ENCODE data around the gene PYGO2. TPM values are rescaled to one million over a fixed set of nuclear protein-coding genes. Genes with fewer than 3 reads are reported as not detected.

PYGO2 gene
- total RNA-seq, 2 experiments from 2014 or later, result 50.0 to 50.2 TPM

DNA sequence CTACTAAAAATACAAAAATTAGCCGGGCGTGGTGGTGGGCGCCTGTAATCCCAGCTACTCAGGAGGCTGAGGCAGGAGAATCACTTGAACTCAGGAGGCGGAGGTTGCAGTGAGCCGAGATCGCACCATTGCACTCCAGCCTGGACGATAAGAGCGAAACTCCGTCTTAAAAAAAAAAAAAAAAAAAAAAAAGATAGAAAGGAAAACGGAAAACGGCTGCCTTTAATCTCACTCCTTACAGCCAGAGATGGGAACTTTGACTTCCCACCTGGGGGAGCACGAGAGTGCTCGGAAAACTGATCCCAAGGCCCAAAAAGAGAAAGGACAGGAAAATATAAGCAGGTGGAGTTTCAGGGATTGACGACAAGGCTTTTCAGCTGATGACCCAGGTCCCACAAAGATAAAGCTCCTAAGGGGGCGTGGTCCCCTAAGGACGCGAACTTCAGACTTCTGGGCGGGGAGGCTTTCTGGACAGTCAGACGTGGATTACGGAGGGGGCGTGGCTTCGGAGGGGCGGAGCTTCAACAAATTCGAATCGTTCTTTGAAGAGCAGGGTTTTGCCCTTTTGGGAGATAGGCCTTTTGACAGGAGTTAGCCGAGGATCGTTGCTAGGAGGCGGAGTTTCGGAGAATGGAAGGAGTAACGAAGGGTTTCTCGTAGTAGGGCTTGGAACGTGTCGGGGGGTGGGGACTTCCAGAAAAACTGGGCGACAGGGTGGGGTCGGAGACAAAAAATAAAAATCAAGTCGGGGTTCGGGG, 11.9 kb upstream of the PYGO2 start:
- H3K9me3 Mint-ChIP-seq, result no peaks in the 10 kb centered on the region
- peaks cover 32% of the 10 kb centered on the region for H3K36me3 Mint-ChIP-seq (ENCODE audit: low read depth)
- no peaks in the 10 kb centered on the region for H3K27me3 Mint-ChIP-seq
- no peak overlapping the region for H3K4me3 Mint-ChIP-seq
- POLR2A ChIA-PET, result interaction anchor here (0.6 to 1.6 kb wide), 4 partner anchors 12 to 374 kb away, joined by 3 to 6 read pairs (median 4); partner anchors contain the start of gene PYGO2
- DNase-seq, result peak; percentile 96
- peaks cover 42% of the 10 kb centered on the region for H3K4me1 Mint-ChIP-seq
- CTCF ChIA-PET, result interaction anchor here (0.8 to 6.4 kb wide), 15 partner anchors 10 to 248 kb away, joined by 3 to 26 read pairs (median 5); partner anchors contain the start of genes FLAD1, KRTCAP2, PBXIP1 and PMVK
- no peak overlapping the region for H3K27ac Mint-ChIP-seq

DNA sequence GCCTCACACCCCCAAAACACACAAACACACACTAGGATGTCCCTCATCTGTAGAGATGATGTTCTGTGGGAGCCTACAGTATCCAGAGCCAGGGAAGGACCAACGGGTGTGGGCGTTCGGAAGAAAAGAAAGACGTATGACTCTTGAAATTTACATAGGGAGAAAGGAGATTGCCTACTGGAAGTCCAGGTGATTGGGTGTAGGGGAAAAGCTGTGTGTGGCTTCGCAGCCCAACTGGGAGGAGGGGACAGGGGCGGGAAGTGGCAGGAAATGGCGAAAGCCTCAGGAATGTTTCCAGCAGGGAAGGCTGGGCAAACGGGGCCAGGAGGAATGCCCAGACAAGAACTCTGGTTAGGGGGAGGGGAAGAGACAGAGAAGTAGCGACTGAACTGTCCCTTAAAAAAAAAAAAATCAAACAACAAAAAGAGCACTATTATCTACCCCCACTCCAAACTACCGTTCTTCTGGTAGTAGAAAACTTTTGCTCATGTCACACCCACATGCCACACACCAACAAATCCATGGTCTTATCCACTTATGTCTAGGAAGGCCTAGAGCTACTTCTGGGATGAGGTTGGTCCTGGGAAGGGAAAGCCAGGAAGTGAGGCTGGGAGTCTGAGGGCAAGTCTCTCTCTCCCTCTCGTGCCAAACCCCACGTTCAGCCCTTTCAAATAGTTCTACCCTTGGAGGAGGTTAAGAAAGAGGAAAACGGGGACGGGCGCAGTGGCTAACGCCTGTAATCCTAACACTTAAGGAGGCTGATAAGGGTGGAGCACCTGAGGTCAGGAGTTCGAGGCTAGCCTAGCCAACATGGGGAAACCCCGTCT, 11.1 kb upstream of the PYGO2 start:
- ChIA-PET POLR2A (interaction anchor here (1.6 kb wide), 1 partner anchor 22 kb away, joined by 6 read pairs; no protein-coding TSS in a partner anchor), CTCF (interaction anchor here (0.6 to 6.4 kb wide), 11 partner anchors 11 to 89 kb away, joined by 3 to 26 read pairs (median 5); partner anchors contain the start of genes FLAD1, PBXIP1, PMVK and PYGO2)
- DNase-seq, result no peak
- Mint-ChIP-seq H3K36me3 (ENCODE audit: low read depth) (peaks cover 32% of the 10 kb centered on the region), H3K9me3 (no peaks in the 10 kb centered on the region), H3K27me3 (no peaks in the 10 kb centered on the region), H3K4me3 (no peak overlapping the region), H3K27ac (no peak overlapping the region), H3K4me1 (peaks cover 43% of the 10 kb centered on the region)

DNA sequence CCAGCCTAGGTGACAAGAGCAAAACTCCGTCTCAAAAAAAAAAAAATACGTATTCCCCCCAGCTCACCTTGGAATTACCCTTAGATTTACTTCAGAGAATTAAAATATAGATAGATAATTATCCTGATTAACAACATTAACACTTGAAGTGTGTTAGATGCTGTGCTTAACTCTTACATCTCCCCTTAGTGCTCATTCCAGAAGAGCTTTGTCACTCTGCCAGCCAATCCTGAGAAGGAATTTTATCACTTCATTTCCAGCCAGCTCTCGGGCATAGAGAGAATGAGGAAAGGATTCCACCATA, 10.6 kb upstream of the PYGO2 start:
- no peak for DNase-seq
- Mint-ChIP-seq H3K27ac (no peak overlapping the region), H3K4me1 (peaks cover 48% of the 10 kb centered on the region), H3K36me3 (ENCODE audit: low read depth) (peaks cover 33% of the 10 kb centered on the region), H3K4me3 (no peak overlapping the region), H3K9me3 (no peaks in the 10 kb centered on the region), H3K27me3 (no peaks in the 10 kb centered on the region)
- ChIA-PET POLR2A (no interaction called here), CTCF (interaction anchor here (0.6 to 6.4 kb wide), 7 partner anchors 11 to 38 kb away, joined by 3 to 26 read pairs (median 7); partner anchors contain the start of genes FLAD1, LENEP, PMVK and PYGO2)

DNA sequence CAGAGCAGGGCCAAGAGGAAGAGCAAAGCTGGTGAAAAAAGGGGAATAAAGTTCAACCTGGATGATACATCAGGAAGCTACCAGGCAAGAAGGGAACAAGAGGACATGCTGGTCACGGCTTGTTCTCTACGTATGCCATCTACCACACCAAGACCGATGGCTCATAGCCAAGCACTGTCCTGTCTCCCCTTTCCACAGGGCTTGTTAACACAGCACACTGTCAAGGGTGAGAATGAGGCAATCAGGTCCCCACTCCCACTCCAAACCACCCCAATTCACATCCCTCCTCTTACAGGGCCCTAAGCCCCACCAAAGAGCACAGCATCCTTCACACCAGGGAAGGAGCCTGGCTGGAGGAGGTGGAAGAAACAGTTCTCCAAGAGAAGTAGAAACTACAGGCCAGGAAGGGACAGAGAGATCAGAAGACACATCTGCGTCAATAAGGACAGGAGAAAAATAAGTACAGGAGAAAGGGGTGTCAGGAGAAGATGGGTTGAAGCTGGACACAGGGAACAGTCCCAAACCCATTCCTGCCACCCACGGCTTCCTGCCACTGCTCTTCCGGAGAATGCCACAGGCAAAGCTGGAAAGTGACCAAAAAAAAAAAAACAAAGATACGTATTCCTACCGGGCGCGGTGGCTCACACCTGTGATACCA, 9.9 kb upstream of the PYGO2 start:
- POLR2A ChIA-PET, result no interaction called here
- peaks cover 32% of the 10 kb centered on the region for H3K36me3 Mint-ChIP-seq (ENCODE audit: low read depth)
- no peaks in the 10 kb centered on the region for H3K27me3 Mint-ChIP-seq
- H3K9me3 Mint-ChIP-seq, result no peaks in the 10 kb centered on the region
- peaks cover 51% of the 10 kb centered on the region for H3K4me1 Mint-ChIP-seq
- CTCF ChIA-PET, result interaction anchor here (0.6 to 6.4 kb wide), 11 partner anchors 10 to 201 kb away, joined by 3 to 26 read pairs (median 7); partner anchors contain the start of genes FLAD1, KRTCAP2, LENEP and PMVK
- H3K27ac Mint-ChIP-seq, result peak overlapping the region; percentile 63
- DNase-seq, result no peak
- H3K4me3 Mint-ChIP-seq, result peak overlapping the region; percentile 25

DNA sequence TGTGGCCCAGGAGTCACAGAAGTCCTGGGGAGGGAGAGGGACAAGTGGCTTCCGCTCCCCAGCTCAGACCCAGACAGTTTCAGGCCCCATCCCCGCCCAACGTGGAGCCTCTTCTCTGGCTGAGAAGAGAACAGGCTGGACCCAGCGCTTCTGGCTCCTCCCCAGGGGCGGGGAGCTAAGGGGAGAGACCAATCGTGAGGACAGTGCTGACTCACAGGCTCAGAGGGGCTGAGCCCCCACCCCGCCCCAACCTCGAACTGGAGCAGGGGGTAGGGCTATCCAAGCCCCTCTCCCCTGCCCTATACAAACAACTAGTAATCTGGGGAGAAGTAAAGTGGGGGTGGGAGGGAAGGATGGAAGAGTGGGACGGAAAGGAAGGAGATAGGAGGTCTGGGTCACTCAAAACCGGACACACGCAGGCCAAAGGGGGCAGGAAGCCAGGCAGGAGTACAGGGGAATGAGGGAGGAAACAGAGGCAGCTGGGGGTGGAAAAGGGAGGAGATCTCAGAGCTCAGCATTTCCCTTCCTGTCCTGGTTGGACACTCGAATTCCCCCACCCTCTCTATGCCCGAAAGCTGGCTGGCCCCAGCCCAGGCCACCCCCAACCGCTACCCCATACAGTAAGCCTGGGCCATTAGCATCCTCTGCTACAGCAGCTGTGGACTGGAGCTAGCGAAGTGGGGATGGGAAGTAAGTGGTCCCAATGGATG, 9.2 kb upstream of the PYGO2 start, which contains the start of gene SHC1:
TSS of gene SHC1 (minus strand) at position 117 of the 710 bp plus-strand sequence. CDS start 221 bp downstream, outside the sequence.
- CTCF ChIA-PET, result interaction anchor here (0.9 to 6.4 kb wide), 11 partner anchors 10 to 202 kb away, joined by 3 to 26 read pairs (median 7); partner anchors contain the start of genes FLAD1, KRTCAP2, LENEP and PMVK
- Mint-ChIP-seq H3K4me3 (peak within 1 kb of the TSS; percentile 25), H3K27me3 (no peaks in the 10 kb centered on the region), H3K9me3 (no peaks in the 10 kb centered on the region), H3K4me1 (peaks cover 51% of the 10 kb centered on the region), H3K27ac (peak within 1 kb of the TSS; percentile 72), H3K36me3 (ENCODE audit: low read depth) (peaks cover 34% of the 10 kb centered on the region)
- POLR2A ChIA-PET, result interaction anchor here (0.6 kb wide), 1 partner anchor 82 kb away, joined by 3 read pairs; no protein-coding TSS in a partner anchor
- peak; percentile 39 for DNase-seq

DNA sequence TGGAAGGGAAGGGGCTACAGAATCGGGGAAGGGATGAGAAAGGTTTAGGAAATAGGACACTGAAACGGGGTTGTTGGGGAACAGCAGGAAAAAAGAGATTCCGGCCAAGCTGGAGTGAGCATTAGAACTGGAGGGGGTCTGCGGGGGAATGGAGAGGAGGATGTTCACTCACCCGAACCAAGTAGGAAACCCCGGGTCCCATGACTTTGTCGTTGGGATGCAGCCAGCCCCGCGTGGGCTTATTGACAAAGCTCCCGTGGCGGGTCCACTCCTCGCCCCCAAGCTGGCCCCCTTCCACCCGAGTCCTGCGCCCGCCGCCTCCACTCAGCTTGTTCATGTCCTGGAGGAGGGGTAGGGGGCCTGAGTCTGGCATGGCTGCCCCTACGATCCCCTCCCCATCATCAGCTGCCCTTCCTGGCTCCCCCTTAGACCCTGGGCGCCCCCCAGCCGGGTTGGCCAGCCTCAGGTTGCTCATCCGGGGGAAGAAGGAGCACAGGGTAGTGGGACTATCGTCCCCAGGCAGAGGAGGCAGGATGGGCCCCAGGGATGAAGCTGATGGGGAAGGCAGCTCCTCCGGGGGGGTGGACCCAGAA, 8.4 kb upstream of the PYGO2 start:
- no peak for DNase-seq
- no peak overlapping the region for H3K4me3 Mint-ChIP-seq
- ChIA-PET POLR2A (interaction anchor here (1.0 kb wide), 1 partner anchor 13 kb away, joined by 3 read pairs; the partner anchor contains the start of gene FLAD1), CTCF (interaction anchor here (1.0 to 6.4 kb wide), 6 partner anchors 9 to 202 kb away, joined by 3 to 26 read pairs (median 8); partner anchors contain the start of genes FLAD1, KRTCAP2, PBXIP1 and PYGO2)
- no peaks in the 10 kb centered on the region for H3K9me3 Mint-ChIP-seq
- H3K27me3 Mint-ChIP-seq, result no peaks in the 10 kb centered on the region
- H3K36me3 Mint-ChIP-seq (ENCODE audit: low read depth), result peaks cover 34% of the 10 kb centered on the region
- peaks cover 51% of the 10 kb centered on the region for H3K4me1 Mint-ChIP-seq
- no peak overlapping the region for H3K27ac Mint-ChIP-seq

DNA sequence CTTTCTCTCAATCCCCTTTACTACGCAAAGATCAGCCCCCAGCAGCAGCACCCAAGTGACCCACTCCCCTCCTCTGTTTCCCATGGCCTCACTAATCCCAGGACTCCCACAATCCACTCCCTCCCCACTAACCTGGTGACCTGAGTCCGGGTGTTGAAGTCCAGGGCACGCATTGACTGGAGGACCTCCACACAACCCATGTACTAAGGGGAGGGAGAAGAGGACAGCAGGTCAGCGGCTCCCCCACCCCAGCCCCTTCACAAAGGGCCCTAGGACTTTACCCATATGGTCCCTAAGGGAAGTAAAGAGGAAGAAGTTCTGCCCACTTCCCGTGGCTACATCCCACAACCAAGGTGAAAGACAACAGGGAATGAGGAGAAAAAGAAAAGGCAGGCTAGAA, 7.7 kb upstream of the PYGO2 start:
- Mint-ChIP-seq H3K36me3 (ENCODE audit: low read depth) (peaks cover 38% of the 10 kb centered on the region), H3K9me3 (no peaks in the 10 kb centered on the region), H3K27ac (peak overlapping the region; percentile 72), H3K27me3 (no peaks in the 10 kb centered on the region), H3K4me3 (no peak overlapping the region), H3K4me1 (peaks cover 53% of the 10 kb centered on the region)
- ChIA-PET CTCF (interaction anchor here (0.8 to 6.4 kb wide), 5 partner anchors 8 to 33 kb away, joined by 3 to 26 read pairs (median 10); partner anchors contain the start of genes FLAD1, PBXIP1, PMVK and PYGO2), POLR2A (interaction anchor here (1.0 kb wide), 1 partner anchor 14 kb away, joined by 3 read pairs; the partner anchor contains the start of gene FLAD1)
- DNase-seq, result no peak

DNA sequence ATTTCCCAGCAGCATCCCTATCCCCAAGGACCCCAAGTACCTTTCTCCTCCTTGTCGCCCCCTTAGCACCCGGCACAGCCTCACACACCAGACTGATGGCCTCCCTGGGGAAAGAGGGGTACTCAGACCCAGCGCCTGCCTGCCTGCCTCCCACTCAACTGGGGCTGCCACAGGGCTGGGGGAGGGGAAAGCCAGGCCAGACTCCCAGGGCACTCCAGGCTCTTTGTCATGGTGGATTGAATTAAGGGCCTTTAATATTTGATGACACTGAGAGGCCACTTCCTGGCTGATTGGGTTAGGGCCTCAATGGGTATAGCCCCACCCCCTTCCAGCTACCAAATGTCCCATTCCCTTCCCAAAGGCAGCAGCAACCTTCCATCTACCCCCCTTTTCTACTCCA, 7.1 kb upstream of the PYGO2 start:
- DNase-seq, result no peak
- CTCF ChIA-PET, result interaction anchor here (0.8 to 2.7 kb wide), 3 partner anchors 31 to 49 kb away, joined by 3 to 10 read pairs (median 4); partner anchors contain the start of gene PMVK
- peaks cover 56% of the 10 kb centered on the region for H3K4me1 Mint-ChIP-seq

DNA sequence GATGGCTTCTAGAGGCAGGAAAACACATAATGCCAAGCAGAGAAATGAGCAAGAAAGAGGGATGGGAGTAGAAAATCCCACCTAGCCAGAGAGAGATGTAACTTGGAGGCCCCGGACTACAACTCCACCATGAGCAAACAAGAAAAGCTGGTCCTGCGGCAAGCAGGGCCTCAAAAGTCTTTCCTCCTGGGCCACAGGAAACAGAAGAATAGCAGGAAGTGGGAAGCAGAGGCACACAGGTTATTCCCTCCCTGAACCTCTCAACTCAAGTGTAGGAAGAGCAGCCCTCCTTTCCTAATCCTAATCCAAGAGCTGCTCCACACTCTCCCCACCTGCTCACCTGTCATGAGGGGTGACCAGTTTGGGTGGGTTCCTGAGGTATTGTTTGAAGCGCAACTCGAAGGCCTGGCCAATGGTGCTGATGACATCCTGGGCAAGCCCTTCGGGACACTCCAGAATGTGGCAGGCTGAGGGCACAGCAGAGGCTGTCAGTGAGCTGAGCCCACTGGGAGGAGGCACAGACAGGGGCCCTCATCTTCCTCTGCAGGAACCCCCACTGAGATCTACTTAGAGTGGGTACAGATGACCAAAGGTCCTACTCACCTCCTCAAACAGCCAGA, 5.9 kb upstream of the PYGO2 start:
- H3K27ac Mint-ChIP-seq, result peak overlapping the region; percentile 13
- H3K4me3 Mint-ChIP-seq, result no peak overlapping the region
- peaks cover 44% of the 10 kb centered on the region for H3K36me3 Mint-ChIP-seq (ENCODE audit: low read depth)
- H3K9me3 Mint-ChIP-seq, result no peaks in the 10 kb centered on the region
- ChIA-PET CTCF (interaction anchor here (1.4 kb wide), 1 partner anchor 50 kb away, joined by 4 read pairs; no protein-coding TSS in a partner anchor), POLR2A (no interaction called here)
- no peak for DNase-seq
- peaks cover 60% of the 10 kb centered on the region for H3K4me1 Mint-ChIP-seq
- no peaks in the 10 kb centered on the region for H3K27me3 Mint-ChIP-seq

More for the DNA sequence above, 7.1 kb upstream of the PYGO2 start:
- no peaks in the 10 kb centered on the region for H3K27me3 Mint-ChIP-seq
- peak overlapping the region; percentile 72 for H3K27ac Mint-ChIP-seq
- H3K36me3 Mint-ChIP-seq (ENCODE audit: low read depth), result peaks cover 41% of the 10 kb centered on the region
- H3K4me3 Mint-ChIP-seq, result no peak overlapping the region
- no peaks in the 10 kb centered on the region for H3K9me3 Mint-ChIP-seq
- POLR2A ChIA-PET, result interaction anchor here (1.0 kb wide), 1 partner anchor 14 kb away, joined by 3 read pairs; the partner anchor contains the start of gene FLAD1

DNA sequence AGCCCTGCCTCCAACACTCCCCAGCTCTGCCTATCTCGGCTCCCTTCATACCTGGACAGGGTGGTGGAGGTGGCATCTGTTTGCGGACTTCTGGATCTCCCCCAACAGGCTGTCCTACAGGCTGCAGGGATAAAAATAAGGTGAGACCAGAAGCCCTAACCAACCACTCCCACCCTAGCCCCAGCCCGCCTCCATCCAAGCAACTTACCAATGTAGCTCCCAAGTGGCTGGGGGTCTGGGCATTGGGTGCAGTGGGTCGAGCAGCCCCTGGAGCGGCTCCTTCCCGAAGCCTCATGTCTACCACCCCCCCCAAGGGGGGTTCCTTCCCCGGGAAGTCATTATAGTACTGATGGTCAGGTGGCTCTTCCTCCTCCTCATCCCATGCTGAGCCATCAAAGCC, 4.5 kb upstream of the PYGO2 start:
- DNase-seq, result no peak
- POLR2A ChIA-PET, result no interaction called here
- H3K27ac Mint-ChIP-seq, result no peak overlapping the region
- H3K4me3 Mint-ChIP-seq, result no peak overlapping the region
- CTCF ChIA-PET, result interaction anchor here (0.7 to 2.2 kb wide), 3 partner anchors 11 to 33 kb away, joined by 3 to 9 read pairs (median 4); partner anchors contain the start of genes FLAD1 and PBXIP1
- peaks cover 42% of the 10 kb centered on the region for H3K36me3 Mint-ChIP-seq (ENCODE audit: low read depth)
- H3K4me1 Mint-ChIP-seq, result peaks cover 53% of the 10 kb centered on the region
- H3K9me3 Mint-ChIP-seq, result no peaks in the 10 kb centered on the region
- H3K27me3 Mint-ChIP-seq, result no peaks in the 10 kb centered on the region

DNA sequence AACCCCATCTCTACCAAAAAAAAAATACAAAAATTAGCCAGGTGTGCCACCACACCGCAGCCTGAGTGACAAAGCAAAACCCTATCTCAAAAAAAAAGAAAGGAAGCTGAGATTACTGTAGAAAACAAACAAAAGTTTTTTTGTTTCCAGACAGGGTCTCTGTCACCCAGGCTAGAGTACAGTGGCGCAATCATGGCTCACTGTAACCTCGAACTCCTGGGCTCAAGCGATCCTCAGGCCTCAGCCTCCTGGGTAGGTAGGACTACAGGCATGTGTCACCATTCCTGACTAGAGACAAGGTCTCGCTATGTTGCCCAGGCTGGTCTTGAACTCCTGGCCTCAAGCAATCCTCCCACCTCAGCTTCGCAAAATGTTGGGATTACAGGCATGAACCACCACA, 2.8 kb upstream of the PYGO2 start:
- ChIA-PET POLR2A (no interaction called here), CTCF (interaction anchor here (0.8 to 2.2 kb wide), 2 partner anchors 9 to 19 kb away, joined by 3 to 9 read pairs; partner anchors contain the start of genes FLAD1 and PBXIP1)
- Mint-ChIP-seq H3K27me3 (no peaks in the 10 kb centered on the region), H3K4me3 (no peak overlapping the region), H3K4me1 (peaks cover 57% of the 10 kb centered on the region), H3K36me3 (ENCODE audit: low read depth) (peaks cover 48% of the 10 kb centered on the region), H3K9me3 (no peaks in the 10 kb centered on the region), H3K27ac (no peak overlapping the region)
- no peak for DNase-seq
